Caco-2 (cell line): ENCODE data around the gene JUN. TPM values are rescaled to one million over a fixed set of nuclear protein-coding genes. Genes with fewer than 3 reads are reported as not detected.

ENCODE experiments used
- BruUV-seq: library from RNA; stranded (reverse); fragments of 400-500 nt; replicated peaks from 2 replicates; lab custom pipeline; 2021; lab: Mats Ljungman, UMichigan
- CTCF ChIA-PET: fragments of 300-600 bp; sonication (Branson Sonifier 250); formaldehyde crosslinking; loops from one replicate; lab custom pipeline; 2022; ENCODE audit warnings: antibody characterized with exemption; lab: Charles Lee
- POLR2A ChIA-PET: fragments of 300-600 bp; sonication (Branson Sonifier 250); formaldehyde crosslinking; loops from one replicate; lab custom pipeline; 2022; ENCODE audit warnings: antibody characterized with exemption; lab: Charles Lee
- DNase-seq, 2 experiments: peaks; one replicate each; pipeline versions ENCODE4 v3.0.0 to v3.0.0-alpha.2; 2020 to 2022
- H3K27me3 ChIP-seq: replicated peaks from 2 replicates; pipeline ENCODE4 v1.6.0; 2011; ENCODE audit warnings: low read length; ENCODE audit not compliant: control insufficient read depth, insufficient read depth
- H3K36me3 ChIP-seq: 2 replicates; pipeline ENCODE4 v1.5.1; 2011; ENCODE audit warnings: low read length; ENCODE audit not compliant: control insufficient read depth, insufficient read depth
- H3K4me1 ChIP-seq: fragments of 250-450 bp; sonication (Bioruptor Pico); 2 replicates; pipeline ENCODE4 v1.5.1; 2020; ENCODE audit warnings: mild to moderate bottlenecking
- H3K4me3 ChIP-seq: 2 replicates; pipeline ENCODE4 v1.5.1; 2011; ENCODE audit warnings: low read depth, mild to moderate bottlenecking, control low read depth, low read length
- H3K9me3 ChIP-seq: fragments of 250-450 bp; sonication (Bioruptor Pico); 2 replicates; pipeline ENCODE4 v1.5.1; 2020; ENCODE audit warnings: mild to moderate bottlenecking, moderate library complexity
- H3K27ac Mint-ChIP-seq: one replicate; pipeline ENCODE4 v1.8.0; 2022; ENCODE audit warnings: mixed read lengths; ENCODE audit not compliant: unreplicated experiment
- H3K27me3 Mint-ChIP-seq: one replicate; pipeline ENCODE4 v1.8.0; 2022; ENCODE audit warnings: mixed read lengths; ENCODE audit not compliant: insufficient read depth, unreplicated experiment
- H3K36me3 Mint-ChIP-seq: one replicate; pipeline ENCODE4 v1.8.0; 2022; ENCODE audit warnings: mild to moderate bottlenecking, mixed read lengths; ENCODE audit not compliant: insufficient read depth, unreplicated experiment
- H3K4me1 Mint-ChIP-seq: one replicate; pipeline ENCODE4 v1.8.0; 2022; ENCODE audit warnings: low read depth, mixed read lengths; ENCODE audit not compliant: unreplicated experiment
- H3K4me3 Mint-ChIP-seq: one replicate; pipeline ENCODE4 v1.8.0; 2022; ENCODE audit warnings: mild to moderate bottlenecking, moderate library complexity, mixed read lengths; ENCODE audit not compliant: unreplicated experiment
- H3K9me3 Mint-ChIP-seq: one replicate; pipeline ENCODE4 v1.8.0; 2022; ENCODE audit warnings: mixed read lengths; ENCODE audit not compliant: unreplicated experiment
- CTCF ChIP-seq, 2 experiments: fragments of 200-600 bp in 1 of 2; IDR thresholded peaks; 1 replicate in 1 of 2; 2 replicates in 1 of 2; pipeline versions ENCODE4 v1.5.1 to v1.8.0; 2011 to 2022; ENCODE audit warnings: antibody characterized with exemption in 1 of 2, control low read depth in 1 of 2, inconsistent platforms in 1 of 2, low read depth in 1 of 2, low read length in 1 of 2, mild to moderate bottlenecking in 1 of 2, moderate library complexity in 1 of 2; ENCODE audit not compliant: insufficient read depth in 1 of 2, severe bottlenecking in 1 of 2, unreplicated experiment in 1 of 2
- intact Hi-C: fragments of 100-400 bp; cut with micrococcal nuclease; formaldehyde crosslinking; loops from one replicate; pipeline ENCODE4 v1.10.0; 2022; ENCODE audit not compliant: unreplicated experiment
- total RNA-seq: library from RNA; stranded (reverse); gene quantifications from 2 replicates; pipeline ENCODE4 v1.2.3, GENCODE V29; 2022

JUN gene
- total RNA-seq, 1 experiment from 2014 or later = 25.7 TPM

- no peak for DNase-seq
- no peaks in the 10 kb centered on the region for H3K36me3 Mint-ChIP-seq
- no peaks in the 10 kb centered on the region for H3K36me3 ChIP-seq
- 0 out of 2 replicates have a peak, but pooled peaks cover 5% of the 10 kb centered on the region for H3K4me1 ChIP-seq
- ChIA-PET POLR2A (no interaction called here), CTCF (no interaction called here)
- H3K9me3 Mint-ChIP-seq = no peaks in the 10 kb centered on the region
- no peak overlapping the region for H3K4me3 Mint-ChIP-seq
- TF ChIP-seq CTCF (IDR thresholded peaks at IDR 0.05; ENCODE audit: insufficient read depth in 1 of 2, low read depth in 1 of 2, low read length in 1 of 2, severe bottlenecking in 1 of 2, unreplicated experiment in 1 of 2) = no peak
- intact Hi-C loops = no loop called here
- H3K27me3 ChIP-seq = no peaks in the 10 kb centered on the region
- no peak overlapping the region for H3K27ac Mint-ChIP-seq
- no TSS peak for BruUV-seq
- H3K27me3 Mint-ChIP-seq = no peaks in the 10 kb centered on the region
- no peaks in the 10 kb centered on the region for H3K4me1 Mint-ChIP-seq
- no peaks in the 10 kb centered on the region for H3K9me3 ChIP-seq
- no peak overlapping the region for H3K4me3 ChIP-seq
These were observed 28.4 kb downstream of the JUN start for GRCh38 chr1:58755468-58755872.

GRCh38 chr1:58754683-58755467, 29.0 kb downstream of the JUN start:
- H3K27me3 Mint-ChIP-seq = no peaks in the 10 kb centered on the region
- H3K27ac Mint-ChIP-seq = no peak overlapping the region
- H3K36me3 Mint-ChIP-seq = no peaks in the 10 kb centered on the region
- Histone ChIP-seq H3K4me1 (0 out of 2 replicates have a peak, but pooled peaks cover 5% of the 10 kb centered on the region), H3K27me3 (no peaks in the 10 kb centered on the region), H3K4me3 (no peak overlapping the region), H3K36me3 (no peaks in the 10 kb centered on the region), H3K9me3 (no peaks in the 10 kb centered on the region)
- POLR2A ChIA-PET = no interaction called here
- no peaks in the 10 kb centered on the region for H3K4me1 Mint-ChIP-seq
- BruUV-seq = no TSS peak
- H3K4me3 Mint-ChIP-seq = no peak overlapping the region
- no peak for DNase-seq
- CTCF ChIA-PET = no interaction called here
- no peaks in the 10 kb centered on the region for H3K9me3 Mint-ChIP-seq
- intact Hi-C loops = no loop called here
- TF ChIP-seq CTCF (IDR thresholded peaks at IDR 0.05; ENCODE audit: insufficient read depth in 1 of 2, low read depth in 1 of 2, low read length in 1 of 2, severe bottlenecking in 1 of 2, unreplicated experiment in 1 of 2) = no peak

GRCh38 chr1:58754073-58754613, 29.7 kb downstream of the JUN start:
- no peak overlapping the region for H3K4me3 ChIP-seq
- H3K27ac Mint-ChIP-seq = no peak overlapping the region
- no peaks in the 10 kb centered on the region for H3K36me3 Mint-ChIP-seq
- TF ChIP-seq CTCF (IDR thresholded peaks at IDR 0.05; ENCODE audit: insufficient read depth in 1 of 2, low read depth in 1 of 2, low read length in 1 of 2, severe bottlenecking in 1 of 2, unreplicated experiment in 1 of 2) = no peak
- H3K27me3 Mint-ChIP-seq = no peaks in the 10 kb centered on the region
- no peak overlapping the region for H3K4me3 Mint-ChIP-seq
- ChIA-PET POLR2A (no interaction called here), CTCF (no interaction called here)
- 0 out of 2 replicates have a peak, but pooled peaks cover 5% of the 10 kb centered on the region for H3K4me1 ChIP-seq
- no TSS peak for BruUV-seq
- intact Hi-C loops = no loop called here
- no peaks in the 10 kb centered on the region for H3K9me3 Mint-ChIP-seq
- no peak for DNase-seq
- H3K4me1 Mint-ChIP-seq = no peaks in the 10 kb centered on the region
- no peaks in the 10 kb centered on the region for H3K27me3 ChIP-seq
- H3K36me3 ChIP-seq = no peaks in the 10 kb centered on the region
- no peaks in the 10 kb centered on the region for H3K9me3 ChIP-seq
